PC-9 (cell line): ENCODE results near the gene LIMK1. TPM values are rescaled to one million over a fixed set of nuclear protein-coding genes. Genes with fewer than 3 reads are reported as not detected.

Experiments used
- BruUV-seq: library from RNA; stranded (reverse); fragments of 400-500 nt; replicated peaks from 2 replicates; lab custom pipeline; 2021; lab: Mats Ljungman, UMichigan
- CTCF ChIA-PET: fragments of 300-600 bp; sonication (Branson Sonifier 250); formaldehyde crosslinking; loops from one replicate; lab custom pipeline; 2022; ENCODE audit warnings: antibody characterized with exemption; lab: Charles Lee
- POLR2A ChIA-PET: fragments of 300-600 bp; sonication (Branson Sonifier 250); formaldehyde crosslinking; loops from one replicate; lab custom pipeline; 2022; ENCODE audit warnings: antibody characterized with exemption; ENCODE audit not compliant: unreplicated experiment; lab: Charles Lee
- DNase-seq, 2 experiments: peaks; one replicate each; pipeline versions ENCODE4 v3.0.0 to v3.0.0-alpha.2; 2015 to 2022; ENCODE audit warnings: mixed read lengths in 1 of 2
- H2AFZ ChIP-seq: fragments of 200-600 bp; sonication (generic); 2 replicates; pipeline ENCODE4 v1.8.1; 2017; ENCODE audit warnings: antibody characterized with exemption
- H3F3A ChIP-seq: fragments of 200-600 bp; sonication (generic); 2 replicates; pipeline ENCODE4 v1.8.1; 2017; ENCODE audit warnings: antibody characterized with exemption, mild to moderate bottlenecking, low read depth; ENCODE audit not compliant: insufficient read depth
- H3K27ac ChIP-seq: fragments of 200-600 bp; sonication (generic); 2 replicates; pipeline ENCODE4 v1.6.1; 2016; ENCODE audit warnings: mixed run types
- H3K27me3 ChIP-seq: fragments of 200-600 bp; sonication (generic); 2 replicates; pipeline ENCODE4 v1.6.1; 2016; ENCODE audit warnings: low read depth, mixed run types; ENCODE audit not compliant: insufficient read depth
- H3K36me3 ChIP-seq: fragments of 200-600 bp; sonication (generic); 2 replicates; pipeline ENCODE4 v1.6.1; 2016; ENCODE audit warnings: low read depth, mixed run types
- H3K4me1 ChIP-seq: fragments of 200-600 bp; sonication (generic); replicated peaks from 2 replicates; pipeline ENCODE4 v1.6.1; 2016; ENCODE audit warnings: mixed run types; ENCODE audit not compliant: insufficient read depth
- H3K4me2 ChIP-seq: fragments of 200-600 bp; sonication (generic); 2 replicates; pipeline ENCODE4 v1.6.1; 2017; ENCODE audit warnings: mixed run types
- H3K4me3 ChIP-seq: fragments of 200-600 bp; sonication (generic); 2 replicates; pipeline ENCODE4 v1.6.1; 2016; ENCODE audit warnings: mixed run types
- H3K79me2 ChIP-seq: fragments of 200-600 bp; sonication (generic); 2 replicates; pipeline ENCODE4 v1.6.1; 2017; ENCODE audit warnings: low read depth, mixed run types
- H3K9me2 ChIP-seq: fragments of 200-600 bp; sonication (generic); 2 replicates; pipeline ENCODE4 v1.8.1; 2017; ENCODE audit warnings: mild to moderate bottlenecking; ENCODE audit not compliant: insufficient read depth
- H3K9me3 ChIP-seq: fragments of 200-600 bp; sonication (generic); 2 replicates; pipeline ENCODE4 v1.8.1; 2016; ENCODE audit warnings: low read depth; ENCODE audit not compliant: insufficient read depth
- H4K20me1 ChIP-seq: fragments of 200-600 bp; sonication (generic); 2 replicates; pipeline ENCODE4 v1.8.1; 2017; ENCODE audit not compliant: insufficient read depth
- EZH2 ChIP-seq: fragments of 200-600 bp; sonication (generic); IDR thresholded peaks from 2 replicates; pipeline ENCODE4 v1.8.0; 2017; ENCODE audit warnings: antibody characterized with exemption, low read depth
- intact Hi-C: fragments of 100-400 bp; cut with micrococcal nuclease; formaldehyde crosslinking; loops from one replicate; pipeline ENCODE4 v1.10.0; 2022; ENCODE audit not compliant: unreplicated experiment
- total RNA-seq: library from RNA; stranded (reverse); gene quantifications from 2 replicates; pipeline ENCODE4 v1.2.3, GENCODE V29; 2021
- TF ChIP-seq, protein P1 (sequence below): fragments of 200-600 bp; sonication (generic); conservative IDR thresholded peaks from 2 replicates; pipeline ENCODE4 v1.6.1; 2017; ENCODE audit warnings: mixed run types, antibody characterized with exemption, mild to moderate bottlenecking, moderate library complexity

The LIMK1 gene
- total RNA-seq, 1 experiment from 2014 or later, result 148 TPM

DNA sequence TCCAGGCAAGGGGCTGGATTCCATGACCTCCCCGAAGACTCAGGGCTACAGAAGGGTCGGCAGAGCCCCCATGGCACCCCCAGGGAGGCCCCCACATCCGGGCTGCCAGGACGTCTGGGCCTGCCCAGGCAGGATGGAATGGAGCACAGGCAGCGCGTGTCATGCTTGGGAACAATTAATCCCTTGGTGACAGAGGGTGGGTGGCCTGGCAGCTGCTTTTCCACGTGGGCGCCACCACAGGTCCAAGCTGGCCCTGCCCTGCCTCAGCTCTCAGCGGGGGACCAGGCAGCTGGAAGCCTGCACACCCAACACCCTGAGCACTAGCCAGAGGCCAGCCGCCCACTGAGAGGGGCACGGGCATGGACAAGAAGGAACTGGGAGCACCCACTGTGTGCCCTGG is 44.3 kb upstream of the LIMK1 start:
- intact Hi-C loops, result no loop called here
- ChIA-PET CTCF (no interaction called here), POLR2A (no interaction called here)
- H4K20me1 ChIP-seq, result no peaks in the 10 kb centered on the region; the same call in 1 of the 2 replicates
- H3K4me2 ChIP-seq, result no peak overlapping the region
- no peak overlapping the region for H3K4me3 ChIP-seq
- H3K27ac ChIP-seq, result no peak overlapping the region
- no peaks in the 10 kb centered on the region for H3K27me3 ChIP-seq
- TF ChIP-seq, protein P1, sequence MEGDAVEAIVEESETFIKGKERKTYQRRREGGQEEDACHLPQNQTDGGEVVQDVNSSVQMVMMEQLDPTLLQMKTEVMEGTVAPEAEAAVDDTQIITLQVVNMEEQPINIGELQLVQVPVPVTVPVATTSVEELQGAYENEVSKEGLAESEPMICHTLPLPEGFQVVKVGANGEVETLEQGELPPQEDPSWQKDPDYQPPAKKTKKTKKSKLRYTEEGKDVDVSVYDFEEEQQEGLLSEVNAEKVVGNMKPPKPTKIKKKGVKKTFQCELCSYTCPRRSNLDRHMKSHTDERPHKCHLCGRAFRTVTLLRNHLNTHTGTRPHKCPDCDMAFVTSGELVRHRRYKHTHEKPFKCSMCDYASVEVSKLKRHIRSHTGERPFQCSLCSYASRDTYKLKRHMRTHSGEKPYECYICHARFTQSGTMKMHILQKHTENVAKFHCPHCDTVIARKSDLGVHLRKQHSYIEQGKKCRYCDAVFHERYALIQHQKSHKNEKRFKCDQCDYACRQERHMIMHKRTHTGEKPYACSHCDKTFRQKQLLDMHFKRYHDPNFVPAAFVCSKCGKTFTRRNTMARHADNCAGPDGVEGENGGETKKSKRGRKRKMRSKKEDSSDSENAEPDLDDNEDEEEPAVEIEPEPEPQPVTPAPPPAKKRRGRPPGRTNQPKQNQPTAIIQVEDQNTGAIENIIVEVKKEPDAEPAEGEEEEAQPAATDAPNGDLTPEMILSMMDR, result no peak
- H3F3A ChIP-seq, result no peaks in the 10 kb centered on the region
- no peaks in the 10 kb centered on the region for H3K4me1 ChIP-seq
- H3K36me3 ChIP-seq, result no peaks in the 10 kb centered on the region
- H3K9me3 ChIP-seq, result no peaks in the 10 kb centered on the region
- no peak overlapping the region for H2AFZ ChIP-seq
- H3K79me2 ChIP-seq, result no peaks in the 10 kb centered on the region
- no peak for DNase-seq
- no TSS peak for BruUV-seq
- H3K9me2 ChIP-seq, result no peaks in the 10 kb centered on the region

DNA sequence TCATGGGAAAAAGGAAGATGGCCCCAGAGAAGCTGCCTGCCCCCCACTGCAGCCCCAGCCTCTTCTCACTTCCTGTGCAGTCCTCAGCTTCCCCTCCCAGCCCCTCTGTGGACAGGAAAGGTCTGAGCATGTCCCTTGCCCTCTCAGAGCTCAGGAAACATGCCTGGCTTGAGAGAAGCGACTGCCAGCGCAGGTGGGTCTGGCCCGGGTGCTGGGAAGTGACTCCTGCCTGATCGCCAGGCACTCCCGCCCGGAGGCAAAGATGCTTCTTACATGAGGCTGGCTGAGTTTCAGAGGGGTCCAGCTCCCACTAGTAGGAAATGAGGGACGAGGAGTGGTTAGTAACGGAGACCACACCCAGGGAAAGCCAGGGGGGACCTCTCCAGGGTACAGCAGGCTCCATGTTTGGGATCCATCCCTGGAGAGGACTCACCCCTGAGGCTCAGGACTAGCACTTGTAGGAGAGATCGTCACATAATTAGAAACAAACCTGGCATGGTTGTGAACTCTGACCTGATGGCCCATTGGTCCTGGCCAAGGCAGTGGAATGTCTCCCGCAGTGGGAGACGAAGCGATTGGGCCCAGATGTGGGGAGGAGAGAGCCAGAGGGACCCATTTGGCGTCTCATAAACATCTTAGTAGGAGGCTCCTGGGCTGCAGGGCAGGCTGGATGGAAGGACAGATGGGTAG is 43.4 kb upstream of the LIMK1 start:
- TF ChIP-seq EZH2, result no peak
- TF ChIP-seq, protein P1, result no peak
- ChIA-PET POLR2A (interaction anchor here (0.7 kb wide), 1 partner anchor 156 kb away, joined by 3 read pairs; no protein-coding TSS in a partner anchor), CTCF (no interaction called here)
- intact Hi-C loops, result no loop called here
- no peaks in the 10 kb centered on the region for H3K9me3 ChIP-seq
- no peaks in the 10 kb centered on the region for H3K36me3 ChIP-seq
- DNase-seq, result no peak
- H3K27me3 ChIP-seq, result no peaks in the 10 kb centered on the region
- no TSS peak for BruUV-seq
- no peaks in the 10 kb centered on the region for H3K4me1 ChIP-seq
- H3F3A ChIP-seq, result no peaks in the 10 kb centered on the region
- H3K27ac ChIP-seq, result no peak overlapping the region
- H3K9me2 ChIP-seq, result no peaks in the 10 kb centered on the region
- no peak overlapping the region for H2AFZ ChIP-seq
- H4K20me1 ChIP-seq, result no peaks in the 10 kb centered on the region; the same call in 1 of the 2 replicates
- no peak overlapping the region for H3K4me3 ChIP-seq
- no peaks in the 10 kb centered on the region for H3K79me2 ChIP-seq
- H3K4me2 ChIP-seq, result no peak overlapping the region

DNA sequence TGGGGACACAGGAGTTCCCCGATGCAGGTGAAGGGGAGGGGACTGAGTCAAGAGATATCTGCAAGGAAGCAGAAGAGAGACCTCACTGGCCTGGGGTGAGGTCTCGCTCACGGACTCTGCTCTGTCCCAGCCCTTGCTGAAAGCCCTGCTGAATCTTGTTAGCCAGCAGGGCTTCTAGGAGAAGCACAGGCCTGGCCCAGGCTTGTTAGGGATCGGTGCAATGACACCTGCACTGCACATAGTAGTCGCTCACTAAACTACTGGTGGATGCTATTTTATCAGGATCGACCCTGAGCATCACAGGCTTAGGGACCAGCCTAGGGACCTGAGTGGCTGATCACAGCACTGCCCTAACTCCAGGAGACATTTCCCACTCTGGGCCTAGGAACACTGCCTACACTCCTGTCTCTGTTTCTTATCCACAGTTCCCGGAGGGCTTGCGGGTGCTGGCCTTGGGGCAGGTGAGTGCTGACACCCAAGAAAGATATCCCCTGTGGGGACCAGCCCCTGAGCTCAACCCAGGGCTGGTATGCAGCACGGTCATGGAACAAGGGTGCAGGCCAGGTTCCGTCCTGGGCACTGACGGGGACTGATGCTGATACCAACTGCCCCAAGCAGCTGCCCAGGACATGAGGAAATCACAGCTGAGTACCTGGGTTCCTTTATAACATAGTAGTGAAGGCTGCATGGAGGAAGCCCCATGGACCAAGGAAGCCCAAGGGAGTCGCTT is 42.6 kb upstream of the LIMK1 start:
- Histone ChIP-seq H3K4me3 (no peak overlapping the region), H3K4me2 (no peak overlapping the region), H3K27me3 (no peaks in the 10 kb centered on the region), H3K27ac (no peak overlapping the region), H3K4me1 (no peaks in the 10 kb centered on the region), H2AFZ (no peak overlapping the region), H3K9me2 (no peaks in the 10 kb centered on the region), H3K79me2 (no peaks in the 10 kb centered on the region), H3F3A (no peaks in the 10 kb centered on the region), H4K20me1 (no peaks in the 10 kb centered on the region; the same call in 1 of the 2 replicates), H3K36me3 (no peaks in the 10 kb centered on the region), H3K9me3 (no peaks in the 10 kb centered on the region)
- ChIA-PET CTCF (no interaction called here), POLR2A (no interaction called here)
- DNase-seq, result no peak
- TF ChIP-seq, protein P1, result no peak
- no peak for TF ChIP-seq EZH2
- BruUV-seq, result no TSS peak
- intact Hi-C loops, result no loop called here
